ENCODE results near the gene TNNT3.
"Not testable (repeated sequence)": the region's sequence is repeated elsewhere in the genome, so short reads cannot be mapped to it uniquely, and the experiment has no call there.

Gene TNNT3

GRCh38 chr11:1934335-1935155, 15.0 kb downstream of the TNNT3 start:
- no peaks in the 10 kb centered on the region for H3K9me3 ChIP-seq
- H3K27me3 ChIP-seq (ENCODE audit: low read depth), result no peaks in the 10 kb centered on the region
- H3K4me1 ChIP-seq, result no peaks in the 10 kb centered on the region
- no peaks in the 10 kb centered on the region for H3K36me3 ChIP-seq (replicated peaks)
- no peak for DNase-seq (ENCODE audit: low spot score in 2 of 2)
- in situ Hi-C loops (cut with MboI; ENCODE audit: low sequenced_read_pairs), result loop anchor here (5.0 kb wide), 1 partner anchor 32 kb away; no protein-coding TSS in a partner anchor
- no peak overlapping the region for H3K4me3 ChIP-seq

- Histone ChIP-seq H3K4me1 (no peaks in the 10 kb centered on the region), H3K27me3 (ENCODE audit: low read depth) (no peaks in the 10 kb centered on the region), H3K36me3 (replicated peaks) (no peaks in the 10 kb centered on the region), H3K4me3 (no peak overlapping the region), H3K9me3 (no peaks in the 10 kb centered on the region)
- DNase-seq (ENCODE audit: low spot score in 2 of 2), result no peak
- in situ Hi-C loops (cut with MboI; ENCODE audit: low sequenced_read_pairs), result loop anchor here (5.0 kb wide), 1 partner anchor 33 kb away; no protein-coding TSS in a partner anchor
These were observed 15.9 kb downstream of the TNNT3 start for GRCh38 chr11:1935156-1936071.

GRCh38 chr11:1936072-1936780, 16.7 kb downstream of the TNNT3 start:
- in situ Hi-C loops (cut with MboI; ENCODE audit: low sequenced_read_pairs), result loop anchor here (5.0 kb wide), 1 partner anchor 34 kb away; no protein-coding TSS in a partner anchor
- Histone ChIP-seq H3K4me3 (no peak overlapping the region), H3K36me3 (replicated peaks) (no peaks in the 10 kb centered on the region), H3K9me3 (no peaks in the 10 kb centered on the region), H3K4me1 (no peaks in the 10 kb centered on the region), H3K27me3 (ENCODE audit: low read depth) (no peaks in the 10 kb centered on the region)
- no peak for DNase-seq (ENCODE audit: low spot score in 2 of 2)

- Histone ChIP-seq H3K27me3 (ENCODE audit: low read depth) (no peaks in the 10 kb centered on the region), H3K36me3 (replicated peaks) (no peaks in the 10 kb centered on the region), H3K9me3 (no peaks in the 10 kb centered on the region), H3K4me3 (no peak overlapping the region), H3K4me1 (no peaks in the 10 kb centered on the region)
- DNase-seq (ENCODE audit: low spot score in 2 of 2), result no peak
- in situ Hi-C loops (cut with MboI; ENCODE audit: low sequenced_read_pairs), result loop anchor here (5.0 kb wide), 1 partner anchor 35 kb away; no protein-coding TSS in a partner anchor
These were observed 17.5 kb downstream of the TNNT3 start for GRCh38 chr11:1936781-1937615.

- Histone ChIP-seq H3K36me3 (replicated peaks) (no peaks in the 10 kb centered on the region), H3K4me1 (no peaks in the 10 kb centered on the region), H3K4me3 (no peak overlapping the region), H3K9me3 (no peaks in the 10 kb centered on the region), H3K27me3 (ENCODE audit: low read depth) (no peaks in the 10 kb centered on the region)
- in situ Hi-C loops (cut with MboI; ENCODE audit: low sequenced_read_pairs), result loop anchor here (5.0 kb wide), 1 partner anchor 35 kb away; no protein-coding TSS in a partner anchor
- no peak for DNase-seq (ENCODE audit: low spot score in 2 of 2)
These were observed 18.3 kb downstream of the TNNT3 start for GRCh38 chr11:1937616-1938342.

GRCh38 chr11:1938343-1939005, 19.0 kb downstream of the TNNT3 start:
- H3K9me3 ChIP-seq, result no peaks in the 10 kb centered on the region
- no peaks in the 10 kb centered on the region for H3K36me3 ChIP-seq (replicated peaks)
- H3K4me1 ChIP-seq, result no peaks in the 10 kb centered on the region
- DNase-seq (ENCODE audit: low spot score in 2 of 2), result no peak
- H3K4me3 ChIP-seq, result no peak overlapping the region
- in situ Hi-C loops (cut with MboI; ENCODE audit: low sequenced_read_pairs), result loop anchor here (5.0 kb wide), 1 partner anchor 36 kb away; no protein-coding TSS in a partner anchor
- H3K27me3 ChIP-seq (ENCODE audit: low read depth), result no peaks in the 10 kb centered on the region

- in situ Hi-C loops (cut with MboI; ENCODE audit: low sequenced_read_pairs), result loop anchor here (5.0 kb wide), 1 partner anchor 37 kb away; no protein-coding TSS in a partner anchor
- no peaks in the 10 kb centered on the region for H3K9me3 ChIP-seq
- H3K27me3 ChIP-seq (ENCODE audit: low read depth), result no peaks in the 10 kb centered on the region
These were observed 19.6 kb downstream of the TNNT3 start for GRCh38 chr11:1939006-1939625.

GRCh38 chr11:1939788-1940187, 20.3 kb downstream of the TNNT3 start:
- DNase-seq (ENCODE audit: low spot score in 2 of 2); H3K27me3 ChIP-seq (ENCODE audit: low read depth); H3K4me3 ChIP-seq; H3K9me3 ChIP-seq; H3K36me3 ChIP-seq (replicated peaks); H3K4me1 ChIP-seq: not testable (repeated sequence)
- in situ Hi-C loops (cut with MboI; ENCODE audit: low sequenced_read_pairs), result loop anchor here (5.0 kb wide), 1 partner anchor 37 kb away; no protein-coding TSS in a partner anchor

More at GRCh38 chr11:1939006-1939625, 19.6 kb downstream of the TNNT3 start:
- H3K4me1 ChIP-seq, result peaks cover 3% of the 10 kb centered on the region; the same call in 1 of the 2 replicates
- no peaks in the 10 kb centered on the region for H3K36me3 ChIP-seq (replicated peaks)
- no peak overlapping the region for H3K4me3 ChIP-seq
- no peak for DNase-seq (ENCODE audit: low spot score in 2 of 2)

- Histone ChIP-seq H3K27me3 (ENCODE audit: low read depth) (no peaks in the 10 kb centered on the region), H3K4me1 (peaks cover 3% of the 10 kb centered on the region; the same call in 1 of the 2 replicates), H3K4me3 (no peak overlapping the region), H3K9me3 (no peaks in the 10 kb centered on the region), H3K36me3 (replicated peaks) (no peaks in the 10 kb centered on the region)
- DNase-seq (ENCODE audit: low spot score in 2 of 2), result no peak
- in situ Hi-C loops (cut with MboI; ENCODE audit: low sequenced_read_pairs), result no loop called here
These were observed 23.2 kb downstream of the TNNT3 start for GRCh38 chr11:1942558-1943260.

- in situ Hi-C loops (cut with MboI; ENCODE audit: low sequenced_read_pairs), result no loop called here
- no peak for DNase-seq (ENCODE audit: low spot score in 2 of 2)
- no peaks in the 10 kb centered on the region for H3K36me3 ChIP-seq (replicated peaks)
- H3K27me3 ChIP-seq (ENCODE audit: low read depth), result no peaks in the 10 kb centered on the region
- H3K4me3 ChIP-seq, result no peak overlapping the region
- H3K4me1 ChIP-seq, result peaks cover 3% of the 10 kb centered on the region; the same call in 1 of the 2 replicates
- H3K9me3 ChIP-seq, result no peaks in the 10 kb centered on the region
These were observed 24.1 kb downstream of the TNNT3 start for GRCh38 chr11:1943576-1943975.

- DNase-seq (ENCODE audit: low spot score in 2 of 2), result no peak
- Histone ChIP-seq H3K4me1 (peaks cover 3% of the 10 kb centered on the region; the same call in 1 of the 2 replicates), H3K36me3 (replicated peaks) (no peaks in the 10 kb centered on the region), H3K4me3 (no peak overlapping the region), H3K27me3 (ENCODE audit: low read depth) (no peaks in the 10 kb centered on the region), H3K9me3 (no peaks in the 10 kb centered on the region)
- in situ Hi-C loops (cut with MboI; ENCODE audit: low sequenced_read_pairs), result no loop called here
These were observed 24.5 kb downstream of the TNNT3 start for GRCh38 chr11:1943977-1944376.
